ENCODE results near the gene TSTD2. TPM values are rescaled to one million over a fixed set of nuclear protein-coding genes. Genes with fewer than 3 reads are reported as not detected.

Gene TSTD2
- polyA plus RNA-seq, 1 of the 3 experiments (the other 2 are of a cell fraction) = 11.5 TPM

GRCh38 chr9:97670586-97670985 lies 37.4 kb upstream of the TSTD2 start:
- Histone ChIP-seq H4K20me1 (ENCODE audit: insufficient read depth) (no peaks in the 10 kb centered on the region), H3K9me2 (no peaks in the 10 kb centered on the region), H3K27me3 (ENCODE audit: insufficient read depth) (no peaks in the 10 kb centered on the region), H3K4me2 (no peak overlapping the region), H3K9me3 (no peaks in the 10 kb centered on the region), H2AFZ (ENCODE audit: low read depth) (no peak overlapping the region), H3K36me3 (replicated peaks in 1 of 2; ENCODE audit: control insufficient read depth in 1 of 2, insufficient read depth in 2 of 2, low read length in 1 of 2) (peaks cover 83 to 96% of the 10 kb centered on the region in 2 experiments), H3K79me2 (ENCODE audit: insufficient read depth) (no peaks in the 10 kb centered on the region; the same call in 1 of the 2 replicates), H3K4me3 (ENCODE audit: low read depth in 2 of 2, low read length in 1 of 2) (no peak overlapping the region), H3K27ac (ENCODE audit: low read depth in 2 of 2, low read length in 1 of 2) (no peak overlapping the region; a peak in 1 of 4 replicates), H3K4me1 (ENCODE audit: control insufficient read depth in 1 of 2, insufficient read depth in 2 of 2, low read depth in 1 of 2, low read length in 1 of 2) (no peaks in the 10 kb centered on the region), H3K9ac (no peak overlapping the region), H3F3A (replicated peaks; ENCODE audit: insufficient read depth) (peaks cover 14% of the 10 kb centered on the region)
- ChIA-PET POLR2A (interaction anchor here (0.6 kb wide), 1 partner anchor 95 kb away, joined by 3 read pairs; no protein-coding TSS in a partner anchor), CTCF (no interaction called here)
- TF ChIP-seq MEF2A (IDR thresholded peaks at IDR 0.05; ENCODE audit: borderline replicate concordance, low read depth) (no peak), ELF1 (IDR thresholded peaks at IDR 0.05) (no peak), TAF1 (IDR thresholded peaks at IDR 0.05; ENCODE audit: borderline replicate concordance, low read depth, low read length) (no peak), RXRA (IDR thresholded peaks at IDR 0.05; ENCODE audit: borderline replicate concordance, low read depth) (no peak), SIN3A (IDR thresholded peaks at IDR 0.05; ENCODE audit: borderline replicate concordance, low read depth, low read length) (no peak), REST (IDR thresholded peaks at IDR 0.05; ENCODE audit: low read depth, low read length) (no peak), GATA2 (CRISPR knock-in tag; IDR thresholded peaks at IDR 0.05) (no peak), TCF12 (IDR thresholded peaks at IDR 0.05) (no peak), SMC3 (IDR thresholded peaks at IDR 0.05; ENCODE audit: low read depth, low read length) (no peak), FOXJ3 (CRISPR knock-in tag; IDR thresholded peaks at IDR 0.05) (no peak), FOXM1 (IDR thresholded peaks at IDR 0.05; ENCODE audit: low read depth) (no peak), RCOR1 (IDR thresholded peaks at IDR 0.05; ENCODE audit: low read length) (no peak), GABPA (IDR thresholded peaks at IDR 0.05; ENCODE audit: low read depth) (no peak), PBX3 (IDR thresholded peaks at IDR 0.05) (no peak), JUND (IDR thresholded peaks at IDR 0.05) (no peak)
- 91% methylated on average over 3 of the region's 3 CpGs for WGBS (ENCODE audit: low lambda C conversion rate)
- DNase-seq = no peak

GRCh38 chr9:97668485-97668884 lies 35.3 kb upstream of the TSTD2 start:
- H3K4me3 ChIP-seq (ENCODE audit: low read depth in 2 of 2, low read length in 1 of 2) = no peak overlapping the region
- H3F3A ChIP-seq (replicated peaks; ENCODE audit: insufficient read depth) = peaks cover 14% of the 10 kb centered on the region
- ChIA-PET CTCF (no interaction called here), POLR2A (no interaction called here)
- H3K36me3 ChIP-seq (replicated peaks in 1 of 2; ENCODE audit: control insufficient read depth in 1 of 2, insufficient read depth in 2 of 2, low read length in 1 of 2) = peaks cover 80 to 92% of the 10 kb centered on the region in 2 experiments
- H4K20me1 ChIP-seq (ENCODE audit: insufficient read depth) = no peaks in the 10 kb centered on the region
- no peak overlapping the region for H3K4me2 ChIP-seq
- H3K79me2 ChIP-seq (ENCODE audit: insufficient read depth) = no peaks in the 10 kb centered on the region
- H3K9me2 ChIP-seq = no peaks in the 10 kb centered on the region
- H3K27ac ChIP-seq (ENCODE audit: low read depth in 2 of 2, low read length in 1 of 2) = no peak overlapping the region; a peak in 1 of 4 replicates
- no peak for DNase-seq
- H3K9ac ChIP-seq = no peak overlapping the region
- no peaks in the 10 kb centered on the region for H3K4me1 ChIP-seq (ENCODE audit: control insufficient read depth in 1 of 2, insufficient read depth in 2 of 2, low read depth in 1 of 2, low read length in 1 of 2)
- WGBS (ENCODE audit: low lambda C conversion rate) = 95% methylated on average over 3 of the region's 3 CpGs
- no peaks in the 10 kb centered on the region for H3K9me3 ChIP-seq
- no peaks in the 10 kb centered on the region for H3K27me3 ChIP-seq (ENCODE audit: insufficient read depth)
- H2AFZ ChIP-seq (ENCODE audit: low read depth) = no peak overlapping the region
- TF ChIP-seq RFX5 (IDR thresholded peaks at IDR 0.05; ENCODE audit: low read length) (no peak), MEF2A (IDR thresholded peaks at IDR 0.05; ENCODE audit: borderline replicate concordance, low read depth) (no peak), USF2 (IDR thresholded peaks at IDR 0.05; ENCODE audit: borderline replicate concordance, low read depth, low read length) (no peak), YY1 (IDR thresholded peaks at IDR 0.05; ENCODE audit: low read depth) (no peak), IRF3 (IDR thresholded peaks at IDR 0.05; ENCODE audit: low read depth, low read length) (no peak), RCOR1 (IDR thresholded peaks at IDR 0.05; ENCODE audit: low read length) (no peak), FOXJ3 (CRISPR knock-in tag; IDR thresholded peaks at IDR 0.05) (no peak), REST (IDR thresholded peaks at IDR 0.05; ENCODE audit: low read depth, low read length) (no peak)

All from SK-N-SH (cell line).